Astrocyte of the cerebellum (primary cell): Measurements from ENCODE around the gene IMMP2L.
A peak's percentile ranks its signal among the peaks of the same experiment; 100 is the strongest.

Experiments used
- DNase-seq: peaks from one replicate; pipeline ENCODE4 v3.0.0-alpha.2; 2011; ENCODE audit warnings: low read depth
- H3K4me3 ChIP-seq: 2 replicates; pipeline ENCODE4 v1.5.1; 2011; ENCODE audit warnings: mild to moderate bottlenecking, low read depth, low read length, moderate library complexity
- in situ Hi-C: cut with HindIII; loops from 2 replicates; pipeline ENCODE4 v1.10.0; 2017; ENCODE audit warnings: low sequenced_read_pairs
- TF ChIP-seq, protein P1 (sequence below): IDR thresholded peaks from 2 replicates; pipeline ENCODE4 v1.5.1; 2012; ENCODE audit warnings: low read length, low read depth, moderate library complexity, mild to moderate bottlenecking; ENCODE audit errors: missing control alignments

The IMMP2L gene

DNA sequence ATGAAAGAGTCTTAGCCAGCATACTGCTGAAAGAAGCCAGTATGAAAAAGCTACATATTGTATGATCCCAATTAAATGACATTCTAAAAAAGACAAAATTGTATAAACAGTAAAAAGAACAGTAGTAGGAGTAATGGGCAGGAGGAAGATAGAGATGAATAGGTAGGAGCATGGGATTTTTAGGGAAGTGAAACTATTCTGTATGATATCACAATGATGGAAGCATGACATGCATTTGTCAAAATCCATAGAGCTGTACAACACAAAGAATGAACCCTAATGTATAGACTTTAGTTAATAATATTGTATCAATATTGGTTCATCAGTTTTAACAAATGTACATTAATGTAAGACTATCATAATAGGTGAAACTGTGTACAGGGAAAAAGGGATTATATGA, 147.9 kb downstream of the IMMP2L start:
- no peak for DNase-seq
- TF ChIP-seq, protein P1, sequence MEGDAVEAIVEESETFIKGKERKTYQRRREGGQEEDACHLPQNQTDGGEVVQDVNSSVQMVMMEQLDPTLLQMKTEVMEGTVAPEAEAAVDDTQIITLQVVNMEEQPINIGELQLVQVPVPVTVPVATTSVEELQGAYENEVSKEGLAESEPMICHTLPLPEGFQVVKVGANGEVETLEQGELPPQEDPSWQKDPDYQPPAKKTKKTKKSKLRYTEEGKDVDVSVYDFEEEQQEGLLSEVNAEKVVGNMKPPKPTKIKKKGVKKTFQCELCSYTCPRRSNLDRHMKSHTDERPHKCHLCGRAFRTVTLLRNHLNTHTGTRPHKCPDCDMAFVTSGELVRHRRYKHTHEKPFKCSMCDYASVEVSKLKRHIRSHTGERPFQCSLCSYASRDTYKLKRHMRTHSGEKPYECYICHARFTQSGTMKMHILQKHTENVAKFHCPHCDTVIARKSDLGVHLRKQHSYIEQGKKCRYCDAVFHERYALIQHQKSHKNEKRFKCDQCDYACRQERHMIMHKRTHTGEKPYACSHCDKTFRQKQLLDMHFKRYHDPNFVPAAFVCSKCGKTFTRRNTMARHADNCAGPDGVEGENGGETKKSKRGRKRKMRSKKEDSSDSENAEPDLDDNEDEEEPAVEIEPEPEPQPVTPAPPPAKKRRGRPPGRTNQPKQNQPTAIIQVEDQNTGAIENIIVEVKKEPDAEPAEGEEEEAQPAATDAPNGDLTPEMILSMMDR = no peak
- in situ Hi-C loops = no loop called here

DNA sequence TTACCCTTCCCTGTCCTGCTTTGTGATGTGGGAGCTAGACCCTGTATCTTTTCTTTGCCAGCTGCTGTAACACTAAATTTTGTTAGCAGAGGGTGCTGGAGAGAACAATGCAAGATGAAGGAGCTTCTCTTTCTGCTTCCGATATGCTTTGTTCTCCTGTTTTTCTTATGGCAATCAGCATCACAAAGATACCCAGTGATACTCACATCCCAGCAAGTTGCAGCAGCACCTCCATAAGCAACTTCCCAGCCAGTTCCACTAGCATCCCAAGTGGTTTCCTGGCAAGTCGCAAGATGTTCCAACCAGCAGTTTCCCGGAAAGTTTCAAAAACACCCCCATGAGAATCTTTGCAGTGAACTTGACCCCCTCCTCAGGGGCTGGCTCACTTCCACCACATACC, 148.6 kb downstream of the IMMP2L start:
- in situ Hi-C loops = no loop called here
- no peak for DNase-seq
- no peak overlapping the region for H3K4me3 ChIP-seq
- TF ChIP-seq, protein P1 = peak; percentile 1

More for the DNA sequence above, 147.9 kb downstream of the IMMP2L start:
- no peak overlapping the region for H3K4me3 ChIP-seq

DNA sequence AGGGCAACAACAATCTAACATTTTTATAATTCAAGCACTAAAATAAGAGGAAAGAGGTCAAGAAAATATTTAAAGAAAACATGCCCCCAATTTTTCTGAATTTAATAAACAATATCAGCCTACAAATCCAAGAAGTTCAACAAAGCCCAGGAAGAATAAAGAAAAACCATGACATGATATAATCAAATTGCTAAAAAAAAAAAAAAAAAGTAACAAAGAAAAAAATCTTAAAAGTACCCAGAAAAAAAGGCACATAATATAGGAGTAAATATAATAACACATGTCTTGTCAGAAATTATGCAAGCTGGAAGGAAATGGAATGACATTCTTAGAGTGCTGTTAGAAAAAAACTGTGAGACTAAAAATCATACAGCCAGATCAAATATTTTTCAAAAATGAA, 151.4 kb downstream of the IMMP2L start:
- TF ChIP-seq, protein P1 = no peak
- H3K4me3 ChIP-seq = no peak overlapping the region
- DNase-seq = no peak
- in situ Hi-C loops = no loop called here

DNA sequence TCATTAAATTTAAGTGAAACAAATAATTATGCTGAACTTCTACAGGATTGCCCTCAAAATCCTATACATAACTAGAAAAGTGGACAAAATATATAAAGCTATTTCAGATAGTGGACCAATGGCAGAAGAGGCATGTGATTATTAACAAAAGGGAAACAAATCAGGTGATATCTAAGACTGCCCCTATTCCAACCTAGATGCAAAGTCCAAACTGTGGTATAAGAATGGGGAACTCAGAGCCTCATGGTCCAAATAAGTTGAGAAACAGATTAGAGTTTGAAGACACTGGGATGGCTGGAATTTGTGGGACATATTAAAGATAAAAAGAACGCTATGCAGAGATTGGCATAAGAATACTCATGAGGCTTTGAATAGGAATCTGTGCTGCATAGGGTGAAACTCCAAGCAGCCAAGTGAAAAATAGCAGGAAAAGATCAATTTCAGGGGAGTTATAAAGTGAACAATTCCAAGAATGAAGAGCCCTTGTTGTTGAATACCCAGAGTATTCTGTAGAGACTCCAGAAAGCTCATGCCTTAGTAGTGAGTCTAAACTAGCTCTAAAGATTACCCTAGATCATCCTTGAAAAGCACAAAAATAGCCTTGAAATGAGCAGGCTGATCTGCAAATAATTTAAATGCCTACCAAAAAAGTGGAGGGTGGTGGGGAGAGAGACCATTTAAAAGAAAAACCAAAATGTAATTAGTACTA, 152.4 kb downstream of the IMMP2L start:
- in situ Hi-C loops = loop anchor here (5.0 kb wide), 1 partner anchor 58 kb away; no protein-coding TSS in a partner anchor
- no peak for DNase-seq
- H3K4me3 ChIP-seq = no peak overlapping the region
- TF ChIP-seq, protein P1 = no peak

DNA sequence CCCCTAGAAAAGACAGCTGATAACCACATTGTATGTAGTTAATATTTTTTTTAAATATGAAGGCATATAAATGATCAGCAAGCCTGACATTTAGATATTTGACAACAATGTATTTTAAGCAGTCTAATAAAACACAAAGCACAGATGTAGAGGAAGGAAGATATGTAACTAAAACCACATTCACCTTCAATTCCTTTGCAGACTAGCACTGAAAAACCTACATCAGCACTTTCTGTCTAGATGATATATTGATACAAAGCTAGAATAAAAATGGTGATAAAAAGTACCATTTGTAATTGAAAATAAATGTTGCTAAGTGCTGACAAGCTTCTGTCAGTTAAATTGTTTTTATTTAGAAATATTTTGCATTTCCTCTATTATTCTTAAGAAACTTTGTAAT, 153.6 kb downstream of the IMMP2L start:
- TF ChIP-seq, protein P1 = no peak
- H3K4me3 ChIP-seq = no peak overlapping the region
- no peak for DNase-seq
- in situ Hi-C loops = loop anchor here (5.0 kb wide), 1 partner anchor 56 kb away; no protein-coding TSS in a partner anchor

DNA sequence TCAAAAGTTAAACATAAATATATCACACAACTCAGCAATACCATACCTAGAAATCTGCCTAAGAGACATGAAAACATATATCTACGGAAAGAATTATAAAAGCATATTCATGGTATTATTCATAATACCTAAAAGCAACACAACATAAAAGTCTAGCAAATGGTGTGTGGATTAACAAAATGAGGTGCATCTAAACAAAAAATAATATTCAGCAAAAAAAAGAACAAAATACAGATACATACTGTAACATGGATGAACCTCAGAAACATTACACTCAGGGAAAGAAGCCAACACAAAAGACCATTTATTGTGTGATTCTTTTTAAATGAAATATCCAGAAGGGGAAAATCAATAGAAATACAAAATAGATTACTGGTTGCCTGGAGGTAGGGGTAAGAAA, 155.0 kb downstream of the IMMP2L start:
- DNase-seq = no peak
- in situ Hi-C loops = loop anchor here (5.0 kb wide), 1 partner anchor 55 kb away; no protein-coding TSS in a partner anchor
- TF ChIP-seq, protein P1 = no peak
- no peak overlapping the region for H3K4me3 ChIP-seq
